NT2/D1 (cell line): ENCODE data around the gene AKNA.
"Not testable (repeated sequence)": the region's sequence is repeated elsewhere in the genome, so short reads cannot be mapped to it uniquely, and the experiment has no call there.

Experiments
- SUZ12 ChIP-seq: IDR thresholded peaks from 2 replicates; pipeline ENCODE4 v1.6.1; 2011; ENCODE audit not compliant: insufficient read length, insufficient read depth; ENCODE audit errors: extremely low read depth
- YY1 ChIP-seq: IDR thresholded peaks from 2 replicates; pipeline ENCODE4 v1.6.1; 2011; ENCODE audit not compliant: insufficient read length, insufficient read depth
- ZNF274 ChIP-seq: IDR thresholded peaks from 2 replicates; pipeline ENCODE4 v1.6.1; 2011; ENCODE audit warnings: mild to moderate bottlenecking, low read depth, low read length

DNA sequence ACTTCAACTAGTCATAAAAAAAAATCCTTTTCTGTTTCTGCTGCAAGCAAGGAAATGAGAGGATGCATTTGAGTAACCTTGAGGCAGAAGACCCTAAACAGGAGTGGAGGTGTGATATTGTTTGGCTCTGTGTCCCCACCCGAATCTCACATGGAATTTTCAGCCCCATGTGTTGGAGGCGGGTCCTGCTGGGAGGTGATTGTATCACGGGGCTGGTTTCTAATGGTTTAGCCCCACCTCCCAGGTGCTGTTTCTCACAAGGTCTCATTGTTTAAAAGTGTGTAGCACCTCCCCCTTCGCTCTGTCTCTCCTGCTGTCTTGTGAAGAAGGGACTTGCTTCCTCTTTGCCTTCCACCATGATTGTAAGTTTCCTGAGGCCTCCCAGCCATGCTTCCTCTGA lies 54.1 kb downstream of the AKNA start:
- TF ChIP-seq ZNF274, SUZ12, YY1: not testable (repeated sequence)
